GM21526 (cell line): ENCODE data around the gene SORL1.

Experiments
- ATAC-seq: cut with Tn5 transposase; IDR thresholded peaks from one replicate; pipeline ENCODE4 v1.9.1; 2021; ENCODE audit warnings: moderate library complexity; ENCODE audit not compliant: unreplicated experiment, low FRiP score

SORL1 gene

DNA sequence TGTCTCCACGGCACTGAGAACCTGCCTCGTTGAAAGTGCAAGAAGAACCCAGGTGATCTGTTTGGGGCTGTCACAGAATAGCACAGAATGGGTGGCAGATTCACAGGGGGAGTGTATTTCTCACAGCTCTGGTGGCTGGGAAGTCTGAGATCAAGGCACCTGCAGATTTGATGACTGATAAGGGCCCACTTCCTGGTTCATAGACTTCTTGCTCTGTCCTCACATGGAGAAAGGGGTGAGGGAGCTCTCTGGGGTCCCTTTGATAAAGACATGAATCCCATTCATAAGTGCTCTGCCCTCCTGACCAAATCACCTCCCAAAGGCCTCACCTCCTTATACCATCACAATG is 199.1 kb downstream of the SORL1 start:
- ATAC-seq: no peak

- ATAC-seq: no peak
Measured at GRCh38 chr11:121652971-121653370, 200.9 kb downstream of the SORL1 start.

- no peak for ATAC-seq
Measured at GRCh38 chr11:121654259-121654842, 202.2 kb downstream of the SORL1 start.

DNA sequence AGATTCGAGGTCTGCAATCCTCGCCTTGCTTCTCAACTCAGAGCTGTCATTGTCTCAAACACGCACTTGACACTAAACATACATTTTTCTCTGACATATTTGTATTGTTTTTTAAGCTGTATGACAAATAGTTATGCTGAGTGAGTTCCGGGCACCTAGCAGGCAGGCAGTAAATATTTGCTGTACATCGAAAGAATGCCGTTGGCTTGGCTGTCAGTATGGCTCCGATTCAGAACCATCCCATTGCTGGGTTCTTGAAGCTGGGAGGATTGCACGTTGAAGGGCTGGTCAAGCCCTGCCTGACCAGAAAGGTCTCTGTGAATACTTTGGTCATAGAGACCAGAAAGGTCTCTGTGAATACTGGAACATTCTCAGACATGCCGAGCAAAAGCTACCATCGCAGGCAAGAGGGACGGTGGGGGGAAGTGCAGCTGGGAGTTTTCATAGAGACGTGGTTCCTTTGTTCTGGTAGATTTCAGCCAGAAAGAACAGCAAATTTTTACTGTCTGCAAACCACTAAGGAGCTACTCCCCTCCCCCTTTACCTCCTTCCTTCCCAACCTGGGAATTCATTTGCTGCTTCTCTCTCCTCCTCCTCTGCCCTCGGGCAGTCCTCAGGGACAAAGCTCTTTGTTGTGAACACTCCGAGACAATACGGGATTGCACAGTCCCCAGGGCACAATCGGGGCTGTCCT is 202.9 kb downstream of the SORL1 start:
- ATAC-seq: no peak

DNA sequence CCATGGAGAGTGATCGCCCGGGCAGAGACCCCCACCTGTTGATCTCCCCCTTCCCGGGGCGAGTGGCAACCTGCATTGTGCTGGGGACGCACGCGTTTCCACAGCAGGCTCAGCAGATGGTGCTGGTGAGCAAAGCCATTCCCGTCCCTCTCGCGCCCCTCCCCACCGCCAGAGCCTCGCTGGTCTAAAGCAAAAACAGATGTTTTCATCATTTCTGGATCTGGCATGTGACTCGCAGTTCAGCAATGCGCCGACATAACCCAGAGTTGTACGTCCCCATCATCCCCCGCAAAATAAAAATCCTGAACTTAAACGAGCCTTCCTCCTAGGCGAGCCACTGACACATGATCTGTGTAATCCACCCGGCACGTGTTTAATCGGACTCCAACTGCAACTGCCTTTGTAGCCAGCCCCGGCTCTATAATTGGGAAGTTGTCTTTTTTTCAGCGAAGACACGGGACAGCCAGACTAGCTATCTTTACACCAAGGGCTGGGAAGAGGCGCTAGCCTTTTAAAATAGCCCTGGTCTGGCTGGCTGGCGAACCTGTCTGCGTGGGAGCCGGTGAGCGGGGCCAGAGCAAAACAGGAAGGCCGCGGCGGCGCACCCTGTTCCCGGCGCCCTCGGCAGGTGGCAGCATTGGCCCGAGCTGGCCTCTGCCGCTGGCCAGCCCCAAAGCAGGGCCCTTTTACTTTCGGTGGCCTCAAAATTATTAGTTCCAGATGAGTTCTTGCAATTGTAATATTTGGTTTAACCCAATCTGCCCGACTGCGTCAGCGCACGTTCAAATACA is 203.6 kb downstream of the SORL1 start:
- peak; percentile 86 for ATAC-seq

- ATAC-seq: no peak
Measured at GRCh38 chr11:121656328-121657090, 204.4 kb downstream of the SORL1 start.

DNA sequence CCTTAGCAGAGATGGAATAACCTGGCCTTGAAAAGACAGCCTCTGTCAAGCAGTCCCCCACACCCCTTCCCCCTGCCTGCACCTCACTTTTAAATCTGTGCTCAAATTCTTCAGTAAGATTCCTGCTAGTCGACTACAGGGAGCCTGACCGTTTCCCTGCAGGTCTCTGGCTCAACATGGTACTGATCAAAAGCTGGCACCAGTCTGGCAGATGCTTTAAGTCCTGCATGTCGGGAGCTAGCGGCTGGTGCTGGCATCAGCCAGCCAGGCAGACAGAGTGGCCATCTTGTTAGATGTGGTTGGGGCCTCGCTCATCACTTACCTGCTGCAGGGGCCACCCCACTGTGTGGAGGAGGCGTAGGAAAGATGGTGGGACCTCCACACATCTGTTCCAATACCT is 205.0 kb downstream of the SORL1 start:
- no peak for ATAC-seq

DNA sequence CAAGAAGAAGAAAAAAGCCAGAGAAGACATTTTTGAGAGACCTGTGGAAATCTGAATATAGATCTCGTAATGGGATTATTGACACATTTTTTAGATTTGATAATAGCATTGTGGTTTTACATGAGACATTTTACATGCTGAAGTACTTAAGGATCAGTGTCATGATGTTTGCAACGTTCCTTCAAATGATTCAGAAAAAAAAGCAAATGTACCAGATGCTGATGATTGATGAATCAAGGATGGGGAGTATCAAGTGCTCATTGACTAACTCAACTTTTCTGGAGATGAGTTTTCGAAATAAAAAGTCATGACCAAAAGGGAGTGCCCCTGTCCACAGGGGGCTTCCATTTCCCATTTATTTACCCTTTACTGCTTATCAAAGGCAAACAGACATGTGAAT is 207.7 kb downstream of the SORL1 start:
- ATAC-seq: no peak

DNA sequence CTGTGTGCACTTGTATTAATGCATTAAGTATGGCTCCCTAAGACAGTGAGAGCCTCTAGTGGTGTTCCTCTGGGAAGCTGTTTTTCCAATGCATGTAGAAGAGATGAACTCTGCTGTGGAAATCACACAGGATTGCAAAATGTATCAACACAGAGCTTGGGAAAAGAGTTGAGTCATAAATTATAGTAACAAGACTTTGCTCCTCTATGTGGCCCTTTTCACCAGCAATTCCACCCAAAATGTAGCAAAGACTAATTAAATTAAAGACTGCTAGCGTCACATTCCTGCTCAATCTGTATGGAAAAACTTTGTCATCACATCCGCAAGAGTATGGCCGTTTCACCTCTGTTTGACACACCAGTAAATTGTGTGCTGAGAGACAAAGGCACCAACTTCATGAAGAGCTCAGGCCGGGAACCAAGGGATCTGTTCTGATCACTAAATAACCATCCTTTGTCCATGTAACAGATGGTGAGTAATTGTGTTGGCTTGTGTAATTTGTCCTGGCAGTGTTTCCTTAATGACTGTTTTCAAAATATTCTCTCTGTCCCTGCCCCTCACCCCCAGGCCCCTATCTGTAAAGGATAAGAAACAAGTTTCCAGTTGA is 209.9 kb downstream of the SORL1 start:
- ATAC-seq: no peak

DNA sequence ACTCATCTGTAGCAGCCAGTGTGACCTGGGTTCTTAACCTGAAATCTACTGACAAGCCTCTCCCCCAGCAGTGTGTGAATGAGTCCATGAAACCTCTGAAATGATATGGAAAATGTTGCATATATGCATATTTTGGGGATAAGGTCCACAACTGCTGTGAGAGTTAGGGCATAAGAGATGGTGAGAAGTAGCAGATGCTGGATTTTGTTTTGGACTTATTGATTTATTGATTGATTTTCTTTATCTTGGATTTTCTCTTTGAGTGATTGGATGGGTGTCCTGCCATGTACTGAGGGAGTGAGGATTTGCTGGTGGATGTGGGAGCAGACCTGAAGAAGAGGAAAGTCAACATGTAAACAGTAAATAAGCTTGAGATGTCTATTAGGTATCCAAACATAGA is 212.0 kb downstream of the SORL1 start:
- ATAC-seq: no peak

- ATAC-seq: no peak
Measured at GRCh38 chr11:121665206-121665838, 213.2 kb downstream of the SORL1 start.

DNA sequence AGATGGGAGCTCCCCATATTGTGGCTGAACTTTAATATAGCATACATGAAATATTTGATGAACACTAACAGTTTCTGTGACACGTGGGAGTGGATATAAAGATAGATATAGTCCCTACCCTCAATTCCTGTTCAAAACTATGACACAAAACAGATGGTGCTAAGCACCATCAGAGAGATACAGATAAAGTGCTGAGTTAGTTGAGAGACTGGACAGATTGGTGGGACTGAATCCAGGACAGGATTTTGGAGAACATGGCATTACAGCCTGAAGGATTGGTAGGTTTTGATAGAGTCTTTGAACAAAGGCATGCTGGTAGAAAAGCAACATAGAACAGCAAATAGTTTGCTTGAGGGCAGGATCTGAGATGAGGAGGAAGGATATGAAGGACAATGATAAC is 215.7 kb downstream of the SORL1 start:
- no peak for ATAC-seq

GRCh38 chr11:121669422-121669821 is 217.3 kb downstream of the SORL1 start:
- no peak for ATAC-seq

DNA sequence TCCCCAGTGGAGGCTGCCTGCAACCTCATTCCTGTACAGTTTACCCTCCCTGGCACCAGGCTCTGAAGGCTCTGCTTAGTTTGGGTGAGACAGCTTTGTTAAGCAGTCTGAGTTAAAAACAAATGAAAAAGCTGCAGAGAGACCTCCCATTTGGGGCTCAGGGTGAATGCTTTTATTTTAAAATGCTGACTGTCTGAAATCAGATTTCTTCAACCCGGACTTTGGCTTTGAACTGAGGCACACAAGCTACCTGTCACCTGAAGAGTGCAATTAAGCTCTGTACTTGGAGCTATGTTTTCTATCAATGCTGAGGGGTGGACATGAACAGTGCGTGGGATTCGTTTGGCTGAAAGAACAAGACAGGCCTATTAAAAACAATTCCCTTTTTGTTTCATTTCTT is 218.2 kb downstream of the SORL1 start:
- no peak for ATAC-seq

- ATAC-seq: no peak
Measured at GRCh38 chr11:121670805-121671282, 218.7 kb downstream of the SORL1 start.

GRCh38 chr11:121671283-121672168 is 219.4 kb downstream of the SORL1 start:
- no peak for ATAC-seq

- no peak for ATAC-seq
Measured at GRCh38 chr11:121672630-121673487, 220.7 kb downstream of the SORL1 start.

DNA sequence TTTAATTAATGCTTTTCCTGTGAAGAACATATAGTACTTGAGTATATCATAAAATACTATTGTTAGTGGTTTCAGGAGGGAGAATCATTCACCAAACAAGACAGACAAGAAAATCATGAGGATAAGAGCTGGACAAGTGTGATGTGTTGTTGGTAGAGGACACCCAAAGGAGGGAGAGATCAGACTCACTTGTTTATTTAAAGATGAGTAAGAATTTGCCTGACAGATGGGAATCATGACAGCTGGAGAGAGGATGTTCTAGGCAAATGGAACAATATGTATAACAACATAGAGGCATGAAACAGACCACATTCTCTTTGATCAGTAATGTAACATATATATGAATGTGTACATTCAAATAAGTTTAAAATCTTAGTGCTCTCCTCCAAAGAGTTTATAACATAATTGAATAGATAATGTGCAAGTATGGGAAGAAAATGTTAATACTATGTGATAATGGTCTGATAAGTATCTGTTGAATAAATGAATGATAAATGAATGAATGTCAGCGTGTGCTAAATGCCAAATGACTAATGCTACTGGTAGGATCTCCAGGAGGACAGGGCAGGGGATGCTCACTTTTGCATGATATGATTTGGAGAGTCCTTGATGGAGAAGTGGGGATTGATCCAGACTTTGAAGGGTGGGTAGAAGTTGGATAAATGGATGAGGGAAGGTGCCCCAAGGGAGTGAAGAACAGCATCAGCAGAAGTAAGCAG is 229.6 kb downstream of the SORL1 start:
- no peak for ATAC-seq
